DMS153 (cell line): Measurements from ENCODE around the gene TEK.
A peak's percentile ranks its signal among the peaks of the same experiment; 100 is the strongest.
"Not testable (repeated sequence)": the region's sequence is repeated elsewhere in the genome, so short reads cannot be mapped to it uniquely, and the experiment has no call there.

ENCODE experiments used
- DNase-seq: peaks from one replicate; lab custom pipeline; 2025; lab: John Stamatoyannopoulos, UW

TEK gene

DNA sequence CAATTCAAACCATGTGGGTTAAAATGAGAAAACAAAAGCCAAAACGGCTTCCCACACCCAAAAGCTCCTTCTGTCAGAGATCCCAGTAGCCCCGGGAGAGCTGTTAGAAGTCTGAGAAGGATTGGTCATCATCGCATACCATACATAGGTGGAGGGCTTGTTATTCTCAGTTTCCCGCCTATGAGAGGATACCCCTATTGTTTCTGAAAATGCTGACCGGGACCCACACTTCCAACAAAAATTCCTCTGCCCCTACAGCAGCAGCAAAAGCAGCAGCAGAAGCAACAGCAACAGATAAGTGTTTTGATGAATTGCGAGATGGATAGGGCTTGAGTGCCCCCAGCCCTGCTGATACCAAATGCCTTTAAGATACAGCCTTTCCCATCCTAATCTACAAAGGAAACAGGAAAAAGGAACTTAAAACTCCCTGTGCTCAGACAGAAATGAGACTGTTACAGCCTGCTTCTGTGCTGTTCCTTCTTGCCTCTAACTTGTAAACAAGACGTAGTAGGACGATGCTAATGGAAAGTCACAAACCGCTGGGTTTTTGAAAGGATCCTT is at the start of gene TEK:
Gene TEK, plus strand, starts transcription at position 245 of the 561 bp plus-strand sequence. CDS start 366 bp downstream, outside the sequence.
- no peak for DNase-seq

DNA sequence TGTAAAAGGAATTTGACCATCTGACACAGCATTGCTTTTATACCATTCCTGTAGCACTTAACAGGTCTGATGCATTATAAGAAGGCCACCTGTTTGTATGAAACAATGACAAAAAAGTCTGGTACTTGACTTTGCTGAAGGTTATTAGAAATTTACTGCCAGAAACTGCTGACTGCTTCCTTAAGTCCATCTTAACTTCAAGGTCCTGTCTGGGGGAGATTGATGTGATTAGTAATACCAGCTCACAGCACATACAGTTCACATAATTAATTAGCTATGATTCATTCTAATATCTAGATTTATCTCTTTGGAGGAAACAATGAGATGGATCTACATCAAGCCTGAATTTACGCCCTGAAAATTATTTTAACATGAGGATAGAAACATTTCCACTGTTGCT is 49.6 kb upstream of the TEK start:
- no peak for DNase-seq

GRCh38 chr9:27059907-27060306 is 49.1 kb upstream of the TEK start:
- DNase-seq, result no peak

GRCh38 chr9:27065288-27065687 is 43.7 kb upstream of the TEK start:
- no peak for DNase-seq

GRCh38 chr9:27073841-27074728 is 34.9 kb upstream of the TEK start:
- DNase-seq, result no peak

- DNase-seq, result no peak
Measured at GRCh38 chr9:27078685-27079084, 30.3 kb upstream of the TEK start.

GRCh38 chr9:27085456-27085855 is 23.6 kb upstream of the TEK start:
- no peak for DNase-seq

DNA sequence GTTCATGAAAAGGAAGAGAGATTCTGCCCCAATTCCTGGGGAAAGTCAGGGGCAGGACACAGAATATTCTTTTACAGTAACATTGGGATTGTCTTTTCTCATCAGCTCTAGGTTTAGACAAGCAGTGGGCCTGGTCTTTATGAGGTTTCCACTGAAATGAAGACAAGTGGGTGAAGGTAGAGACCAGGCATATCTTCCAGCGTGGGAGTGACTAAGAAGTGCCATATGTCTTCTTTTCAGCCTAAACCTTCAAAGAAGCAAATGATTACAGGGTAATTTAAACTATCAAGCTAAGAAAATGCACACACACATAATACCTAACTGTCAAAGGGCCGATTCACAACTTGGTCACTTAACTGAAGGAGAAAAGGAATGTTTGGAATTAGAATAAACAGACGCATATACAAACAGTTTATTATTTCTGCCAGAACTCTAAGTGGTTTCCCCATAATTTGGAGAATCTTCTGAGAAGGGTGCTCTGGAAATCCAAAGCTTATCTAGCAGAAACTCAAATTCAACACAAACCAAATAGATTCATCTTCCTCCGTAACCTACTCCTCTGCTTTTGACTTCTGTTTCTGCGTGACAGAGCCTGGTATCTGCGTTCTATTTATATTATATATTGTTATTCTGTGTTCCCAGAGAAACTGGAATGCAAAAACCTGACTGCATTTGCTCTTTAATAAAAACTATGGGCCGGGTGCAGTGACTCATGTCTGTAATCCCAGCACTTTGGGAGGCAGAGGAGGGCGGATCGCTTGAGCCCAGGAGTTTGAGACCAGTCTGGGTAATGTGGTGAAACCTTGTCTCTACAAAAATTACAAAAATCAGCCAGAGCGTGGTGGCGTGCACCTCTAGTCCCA is 22.0 kb upstream of the TEK start:
- no peak for DNase-seq

DNA sequence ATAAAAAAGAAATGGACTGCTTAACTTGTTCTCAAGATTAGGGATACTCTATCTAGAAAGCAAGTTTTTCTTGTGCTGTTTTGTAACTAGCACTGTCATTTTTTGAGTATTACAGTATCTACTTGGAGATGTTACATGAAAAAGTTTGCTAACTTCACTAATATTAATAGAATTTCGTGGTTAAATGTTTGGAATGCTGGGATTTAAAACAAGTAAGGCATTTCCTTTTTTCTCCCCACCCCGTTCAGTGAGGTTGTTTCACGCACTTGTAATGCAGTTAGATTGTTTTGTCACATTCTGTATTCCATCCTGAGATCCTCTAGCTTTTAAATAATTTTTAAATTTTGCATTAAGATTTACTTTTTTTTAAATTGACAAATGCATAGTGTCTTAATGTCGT is 20.0 kb upstream of the TEK start:
- DNase-seq, result no peak

- DNase-seq, result no peak
Measured at GRCh38 chr9:27089706-27090105, 19.3 kb upstream of the TEK start.

DNA sequence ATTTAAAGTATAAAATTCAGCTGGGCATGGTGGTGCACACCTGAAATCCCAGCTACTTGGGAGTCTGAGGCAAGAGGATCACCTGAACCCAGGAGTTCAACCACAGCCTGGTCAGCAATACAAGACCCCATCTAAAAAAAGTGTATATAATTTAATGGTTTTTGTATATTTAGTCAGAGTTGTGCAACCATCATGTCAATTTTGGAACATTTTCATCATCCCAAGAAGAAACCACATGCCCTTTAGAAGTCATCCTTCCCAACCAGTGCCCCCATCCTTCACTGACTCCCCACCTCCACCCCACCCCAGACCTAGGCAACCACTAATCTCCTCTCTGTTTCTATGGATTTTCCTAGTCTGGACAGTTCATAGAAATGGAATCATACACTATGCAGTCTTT is 18.8 kb upstream of the TEK start:
- DNase-seq, result no peak

DNA sequence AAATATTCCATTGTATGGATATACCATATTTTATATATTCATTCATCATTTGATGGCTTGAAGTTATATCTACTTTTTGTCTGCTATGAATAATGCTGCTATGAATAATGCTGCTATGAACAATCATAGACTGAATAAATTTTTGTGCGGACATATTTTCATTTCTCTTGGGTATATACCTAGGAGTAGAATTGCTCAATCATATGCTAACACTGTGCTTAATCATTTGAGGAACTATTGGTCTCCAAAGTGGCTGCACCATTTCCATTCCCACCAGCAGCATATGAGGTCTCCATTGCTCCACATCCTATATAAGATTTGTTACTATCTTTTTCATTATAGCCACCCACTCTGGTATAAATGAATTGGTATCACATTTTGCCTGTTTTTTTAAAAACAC is 18.3 kb upstream of the TEK start:
- DNase-seq, result no peak

DNA sequence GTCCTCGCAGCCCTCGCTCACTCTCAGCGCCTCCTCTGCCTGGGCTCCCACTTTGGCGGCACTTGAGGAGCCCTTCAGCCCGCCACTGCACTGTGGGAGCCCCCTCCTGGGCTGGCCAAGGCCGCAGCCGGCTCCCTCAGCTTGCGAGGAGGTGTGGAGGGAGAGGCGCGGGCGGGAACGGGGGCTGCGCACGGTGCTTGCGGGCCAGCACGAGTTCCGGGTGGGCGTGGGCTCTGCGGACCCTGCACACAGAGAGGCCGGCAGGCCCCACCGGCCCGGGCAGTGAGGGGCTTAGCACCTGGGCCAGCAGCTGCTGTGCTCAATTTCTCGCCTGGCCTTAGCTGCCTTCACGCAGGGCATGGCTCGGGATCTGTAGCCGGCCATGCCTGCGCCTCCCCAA is 16.5 kb upstream of the TEK start:
- not testable (repeated sequence) for DNase-seq

DNA sequence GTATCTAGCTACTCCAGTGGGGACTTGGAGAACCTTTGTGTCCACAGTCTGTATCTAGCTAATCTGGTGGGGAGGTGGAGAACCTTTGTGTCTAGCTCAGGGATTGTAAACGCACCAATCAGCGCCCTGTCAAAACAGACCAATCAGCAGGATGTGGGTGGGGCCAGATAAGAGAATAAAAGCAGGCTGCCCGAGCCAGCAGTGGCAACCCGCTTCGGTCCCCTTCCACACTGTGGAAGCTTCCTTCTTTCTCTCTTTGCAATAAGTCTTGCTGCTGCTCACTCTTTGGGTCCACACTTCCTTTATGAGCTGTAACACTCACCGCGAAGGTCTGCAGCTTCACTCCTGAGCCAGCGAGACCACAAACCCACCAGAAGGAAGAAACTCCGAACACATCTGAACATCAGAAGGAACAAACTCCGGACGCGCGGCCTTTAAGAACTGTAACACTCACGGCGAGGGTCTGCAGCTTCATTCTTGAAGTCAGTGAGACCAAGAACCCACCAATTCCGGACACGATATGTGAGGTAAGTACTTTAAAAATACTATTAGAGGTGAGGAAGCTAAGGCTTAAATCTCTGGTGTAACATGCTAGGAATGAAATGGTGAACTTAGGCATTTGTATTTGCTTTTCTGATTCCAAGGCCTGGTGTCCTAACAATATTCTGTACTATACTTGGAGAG is 15.5 kb upstream of the TEK start:
- DNase-seq, result not testable (repeated sequence)

GRCh38 chr9:27094640-27095298 is 14.3 kb upstream of the TEK start:
- no peak for DNase-seq

DNA sequence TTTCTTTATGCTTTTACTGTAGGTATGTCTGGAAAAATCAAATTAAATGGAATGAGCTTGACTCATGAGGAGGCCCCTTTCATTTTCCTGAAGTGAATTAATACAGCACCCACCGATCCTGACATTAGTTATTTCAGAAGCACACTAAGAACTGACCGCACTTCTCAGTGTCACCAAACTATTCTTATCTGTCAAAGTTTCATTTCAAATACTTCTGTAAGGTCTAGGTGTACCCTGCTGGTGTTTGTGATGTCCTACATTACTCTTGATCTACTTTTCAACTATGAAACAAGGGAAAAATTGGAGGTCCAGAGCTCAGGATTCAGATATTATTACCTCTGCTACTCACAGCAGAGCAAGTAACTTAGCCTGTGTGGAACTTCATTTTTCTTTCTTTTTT is 1.8 kb upstream of the TEK start:
- no peak for DNase-seq

DNA sequence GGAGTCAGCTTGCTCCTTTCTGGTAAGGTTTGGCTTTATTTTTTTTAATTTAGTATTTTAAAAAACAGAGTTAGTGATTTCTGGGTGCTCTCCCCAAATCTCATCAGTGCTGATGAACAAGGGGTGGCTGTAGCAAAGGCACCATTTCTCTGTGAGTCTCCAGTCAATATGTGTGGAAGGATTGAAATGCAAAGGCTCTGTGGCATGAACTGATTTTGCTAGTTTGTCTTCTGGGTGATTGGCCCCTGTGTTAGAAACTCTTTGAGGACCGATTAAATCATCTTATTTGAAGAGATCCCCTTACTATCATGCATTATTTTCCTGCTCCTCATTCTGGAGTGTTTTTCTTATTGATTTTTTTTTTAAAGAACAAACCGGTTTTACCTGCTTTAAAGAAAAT is 596 bp downstream of the TEK start:
- DNase-seq, result no peak

GRCh38 chr9:27110181-27110580 is 1.2 kb downstream of the TEK start:
- DNase-seq, result no peak

- DNase-seq, result no peak
Measured at GRCh38 chr9:27112235-27112634, 3.2 kb downstream of the TEK start.

DNA sequence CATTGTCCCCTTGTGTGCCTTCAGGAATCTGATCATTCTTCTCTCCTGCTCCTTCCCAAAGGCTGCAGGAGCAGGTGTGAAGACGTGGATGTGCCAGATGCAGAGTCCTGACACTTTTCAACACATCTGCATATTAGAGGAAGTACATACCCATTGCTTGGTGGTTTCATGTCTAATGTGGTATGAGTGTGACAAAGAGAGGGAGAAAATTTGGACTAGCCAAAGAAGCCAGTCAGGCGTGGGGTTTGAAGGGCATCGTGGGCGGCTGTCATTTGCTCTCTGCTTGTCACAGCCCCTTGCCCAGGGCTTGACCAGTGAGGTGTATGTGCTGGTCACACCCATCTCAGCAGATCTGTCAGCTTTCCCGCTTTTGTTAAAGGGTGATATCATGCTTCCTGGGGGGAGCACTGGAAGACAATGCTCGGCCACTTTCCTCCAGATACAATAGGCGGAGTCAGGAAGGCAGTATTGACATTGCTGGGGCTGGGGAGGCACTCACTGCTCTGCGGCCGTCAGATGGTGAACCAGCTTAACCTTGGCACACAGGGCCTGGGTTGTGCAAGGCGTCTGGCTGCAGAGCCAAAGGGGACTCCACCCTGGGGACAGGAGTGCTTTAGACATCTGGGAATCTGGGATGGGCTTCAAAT is 8.6 kb downstream of the TEK start:
- peak; percentile 89 for DNase-seq

GRCh38 chr9:27118916-27119315 is 9.9 kb downstream of the TEK start:
- DNase-seq, result no peak
